GM18868 (cell line): ENCODE data around the gene ESPL1.

Experiments
- ATAC-seq: cut with Tn5 transposase; IDR thresholded peaks from one replicate; pipeline ENCODE4 v1.9.1; 2021; ENCODE audit warnings: mild to moderate bottlenecking, moderate library complexity; ENCODE audit not compliant: unreplicated experiment

The ESPL1 gene

DNA sequence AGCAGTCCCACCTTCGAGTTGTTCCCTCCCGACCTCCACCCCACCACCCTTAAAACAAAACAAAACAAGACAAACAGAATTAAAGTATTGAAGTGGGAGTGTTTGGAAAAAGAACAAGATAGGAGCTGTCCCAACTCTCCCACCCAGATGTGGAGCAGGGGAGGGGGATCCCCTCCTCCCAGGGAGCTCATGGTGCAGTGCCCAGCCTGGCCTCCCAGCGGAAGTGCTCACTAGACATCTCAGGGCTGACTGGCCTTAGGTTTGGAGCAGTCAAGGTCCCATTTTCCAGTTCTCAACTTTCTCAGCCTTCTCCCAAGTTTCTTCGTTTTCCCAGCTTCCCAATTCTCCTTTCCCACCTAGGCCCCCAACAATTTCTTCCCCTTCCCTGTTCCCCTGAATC lies 65.2 kb downstream of the ESPL1 start:
- no peak for ATAC-seq

DNA sequence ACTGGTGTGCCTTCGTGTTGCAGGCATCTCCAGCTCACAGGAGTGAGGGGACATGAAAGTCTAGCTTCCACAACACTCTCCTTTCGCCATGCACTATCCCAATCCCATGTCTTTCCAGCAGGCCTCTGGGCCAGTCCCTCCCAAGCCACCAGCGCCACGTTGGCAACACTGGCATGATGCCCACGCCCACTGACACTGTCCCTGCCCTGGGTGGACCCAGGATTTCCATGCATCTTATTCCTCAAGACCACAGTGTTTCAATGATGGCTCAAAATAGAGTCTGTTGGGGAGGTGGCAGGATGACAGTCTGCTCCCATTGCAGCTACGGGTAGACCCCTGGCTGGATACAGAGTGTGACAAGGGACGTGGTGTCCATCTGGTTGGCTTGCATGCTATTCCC lies 65.7 kb downstream of the ESPL1 start:
- ATAC-seq: no peak

DNA sequence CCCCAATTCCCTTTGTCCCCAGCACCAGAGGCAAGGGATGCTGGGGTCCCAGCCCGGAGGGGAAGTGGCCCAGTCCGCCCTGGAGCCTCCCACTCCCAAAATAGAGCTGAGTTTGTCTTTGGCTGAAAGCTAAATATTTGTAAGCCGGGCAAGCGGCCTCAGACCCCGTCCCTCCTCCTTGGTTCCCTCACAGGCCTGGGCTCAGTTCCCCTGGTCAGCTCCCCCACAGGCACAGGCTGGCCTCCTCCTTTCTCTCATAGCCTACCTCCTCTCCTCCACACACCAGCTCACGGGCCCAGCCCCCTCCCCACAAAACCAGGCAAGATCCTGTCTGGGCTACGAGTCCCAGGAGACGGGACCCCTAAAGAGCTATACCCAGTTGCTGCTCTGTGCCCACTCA lies 66.7 kb downstream of the ESPL1 start:
- ATAC-seq: no peak

DNA sequence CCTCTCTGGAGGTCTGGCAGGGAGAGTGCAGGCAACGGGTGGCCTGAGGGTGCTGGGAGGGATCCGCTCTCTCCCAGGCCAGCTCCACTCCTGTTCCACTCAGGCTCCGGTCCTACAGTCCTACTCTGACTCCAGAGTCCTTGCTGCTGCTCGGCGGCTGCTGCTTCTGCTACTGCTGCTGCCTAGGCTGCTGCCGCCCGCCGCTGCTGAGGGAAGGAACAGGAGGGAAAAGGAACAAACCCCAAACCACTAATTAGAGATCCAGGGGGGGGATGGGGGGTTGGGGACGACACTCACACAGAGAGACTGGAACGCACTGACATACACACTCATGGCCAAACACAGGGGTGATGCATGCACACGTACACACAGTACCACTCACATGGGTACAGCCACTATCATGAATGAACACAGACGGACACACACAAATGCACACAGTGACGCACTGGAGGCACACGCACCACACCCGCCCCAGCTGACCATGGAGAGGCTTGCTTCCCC lies 68.1 kb downstream of the ESPL1 start, which contains the start of gene SP7:
Gene SP7, minus strand, starts transcription at position 174 of the 501 bp plus-strand sequence. CDS start 708 bp downstream, outside the sequence.
- no peak for ATAC-seq

DNA sequence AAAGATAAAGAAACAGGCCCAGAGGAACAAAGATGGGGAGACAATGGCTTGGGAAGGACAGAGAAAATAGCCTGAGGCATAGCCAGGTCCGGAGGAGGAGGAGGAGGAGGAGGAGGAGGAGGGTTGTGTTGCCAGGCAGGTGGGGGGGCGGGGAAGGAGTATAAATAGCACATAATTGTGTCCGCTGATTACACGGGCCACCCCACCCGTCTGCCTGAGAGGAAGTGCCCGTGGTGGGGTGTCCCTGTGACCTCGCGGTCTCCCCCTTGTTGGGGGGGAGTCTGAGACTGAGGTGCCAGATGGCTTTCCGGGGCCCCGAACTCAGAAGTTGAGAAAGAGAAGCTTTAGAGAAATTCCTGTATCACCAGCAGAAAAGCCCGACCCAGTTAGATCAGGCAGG lies 69.9 kb downstream of the ESPL1 start:
- no peak for ATAC-seq

DNA sequence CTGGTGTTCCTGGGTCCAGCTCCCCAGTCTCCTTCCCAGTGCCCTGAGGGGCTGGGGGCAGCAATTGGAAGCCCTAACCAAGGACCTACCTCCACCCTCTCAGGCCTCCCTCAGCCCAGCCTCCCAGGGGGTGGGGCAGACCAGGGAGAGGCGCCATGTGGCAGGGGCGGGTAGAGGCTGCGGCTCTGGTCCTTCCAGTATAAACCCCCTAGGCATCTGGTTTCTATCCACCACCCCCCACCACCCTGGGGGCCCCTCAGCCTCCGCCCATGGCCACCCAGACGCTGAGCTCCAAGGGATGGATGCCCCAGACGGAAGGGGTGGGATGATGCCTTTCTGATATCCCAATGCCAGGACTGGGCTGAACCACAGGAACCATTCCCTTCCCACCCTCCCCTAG lies 70.8 kb downstream of the ESPL1 start:
- ATAC-seq: no peak

DNA sequence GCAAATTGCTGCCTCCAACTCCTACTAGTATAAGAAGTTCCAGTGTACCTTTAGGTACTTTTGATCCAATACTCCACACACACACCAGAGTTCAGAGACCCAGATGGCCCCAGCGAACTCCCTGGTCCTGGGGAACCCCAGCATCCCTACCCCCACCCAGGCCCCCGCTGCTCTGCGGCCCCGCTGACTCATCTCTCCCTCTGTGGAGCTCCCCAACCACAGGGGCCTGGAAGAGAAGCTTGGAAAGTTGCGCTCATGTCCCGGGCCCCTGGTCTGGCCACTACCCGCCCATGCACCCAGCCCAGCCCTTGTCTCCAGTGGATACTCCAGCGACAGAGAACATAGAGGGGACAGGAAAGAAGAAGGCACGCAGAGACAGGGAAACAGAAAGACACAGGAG lies 72.3 kb downstream of the ESPL1 start:
- ATAC-seq: no peak
